NB4 (cell line): ENCODE measurements around the gene RHEBL1.

Experiments
- DNase-seq: peaks from one replicate; pipeline ENCODE4 v3.0.0; 2010; ENCODE audit warnings: low read depth
- H3K4me3 ChIP-seq: one replicate; pipeline ENCODE4 v1.5.1; 2011; ENCODE audit warnings: mild to moderate bottlenecking, low read depth, low read length, moderate library complexity
- MAX ChIP-seq: IDR thresholded peaks from 2 replicates; pipeline ENCODE4 v1.6.1; 2011; ENCODE audit warnings: low read depth, low read length
- MYC ChIP-seq: IDR thresholded peaks from 2 replicates; pipeline ENCODE4 v1.6.1; 2011; ENCODE audit warnings: low read depth, low read length
- POLR2A ChIP-seq: IDR thresholded peaks from 2 replicates; pipeline ENCODE4 v1.6.1; 2011; ENCODE audit warnings: mild to moderate bottlenecking; ENCODE audit not compliant: insufficient read length; ENCODE audit errors: extremely low read depth
- TF ChIP-seq, protein P1 (sequence below): IDR thresholded peaks from one replicate; pipeline ENCODE4 v1.5.1; 2012; ENCODE audit warnings: low read depth, low read length

The RHEBL1 gene

DNA sequence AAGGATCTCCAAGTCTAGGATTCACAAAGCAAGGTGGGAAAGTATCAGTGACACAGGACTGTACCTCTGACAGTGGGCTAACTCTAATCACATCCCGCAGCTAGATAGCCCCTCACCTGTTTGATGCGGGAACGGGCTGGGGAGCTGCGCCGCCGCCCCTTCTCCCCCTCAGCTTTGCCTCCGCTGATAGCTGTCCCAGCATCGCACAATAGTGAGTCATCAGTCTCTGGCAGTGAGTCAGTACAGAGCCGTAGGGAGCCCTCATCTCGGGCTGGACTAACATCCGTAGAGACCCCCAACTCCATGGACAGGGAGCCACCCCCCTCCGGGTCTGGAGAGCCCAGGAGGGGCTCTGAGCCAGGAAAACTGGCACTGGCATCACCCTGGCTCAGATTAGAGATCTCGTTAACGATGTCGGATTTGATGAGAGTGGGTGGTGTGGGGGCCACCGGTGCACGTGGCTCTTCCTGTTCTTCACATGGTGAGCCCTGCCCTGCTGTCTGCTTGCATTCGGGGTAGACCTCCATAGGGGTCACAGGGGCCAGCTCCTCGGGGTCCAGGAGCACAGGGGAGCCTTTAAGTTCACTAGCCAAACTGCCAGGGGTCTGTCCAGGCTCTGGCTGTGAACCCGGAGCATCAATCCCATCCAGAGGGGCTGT, 20.1 kb downstream of the RHEBL1 start:
- TF ChIP-seq MYC (no peak), POLR2A (no peak), MAX (no peak)
- TF ChIP-seq, protein P1, sequence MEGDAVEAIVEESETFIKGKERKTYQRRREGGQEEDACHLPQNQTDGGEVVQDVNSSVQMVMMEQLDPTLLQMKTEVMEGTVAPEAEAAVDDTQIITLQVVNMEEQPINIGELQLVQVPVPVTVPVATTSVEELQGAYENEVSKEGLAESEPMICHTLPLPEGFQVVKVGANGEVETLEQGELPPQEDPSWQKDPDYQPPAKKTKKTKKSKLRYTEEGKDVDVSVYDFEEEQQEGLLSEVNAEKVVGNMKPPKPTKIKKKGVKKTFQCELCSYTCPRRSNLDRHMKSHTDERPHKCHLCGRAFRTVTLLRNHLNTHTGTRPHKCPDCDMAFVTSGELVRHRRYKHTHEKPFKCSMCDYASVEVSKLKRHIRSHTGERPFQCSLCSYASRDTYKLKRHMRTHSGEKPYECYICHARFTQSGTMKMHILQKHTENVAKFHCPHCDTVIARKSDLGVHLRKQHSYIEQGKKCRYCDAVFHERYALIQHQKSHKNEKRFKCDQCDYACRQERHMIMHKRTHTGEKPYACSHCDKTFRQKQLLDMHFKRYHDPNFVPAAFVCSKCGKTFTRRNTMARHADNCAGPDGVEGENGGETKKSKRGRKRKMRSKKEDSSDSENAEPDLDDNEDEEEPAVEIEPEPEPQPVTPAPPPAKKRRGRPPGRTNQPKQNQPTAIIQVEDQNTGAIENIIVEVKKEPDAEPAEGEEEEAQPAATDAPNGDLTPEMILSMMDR, result no peak
- no peak for DNase-seq
- no peak overlapping the region for H3K4me3 ChIP-seq

DNA sequence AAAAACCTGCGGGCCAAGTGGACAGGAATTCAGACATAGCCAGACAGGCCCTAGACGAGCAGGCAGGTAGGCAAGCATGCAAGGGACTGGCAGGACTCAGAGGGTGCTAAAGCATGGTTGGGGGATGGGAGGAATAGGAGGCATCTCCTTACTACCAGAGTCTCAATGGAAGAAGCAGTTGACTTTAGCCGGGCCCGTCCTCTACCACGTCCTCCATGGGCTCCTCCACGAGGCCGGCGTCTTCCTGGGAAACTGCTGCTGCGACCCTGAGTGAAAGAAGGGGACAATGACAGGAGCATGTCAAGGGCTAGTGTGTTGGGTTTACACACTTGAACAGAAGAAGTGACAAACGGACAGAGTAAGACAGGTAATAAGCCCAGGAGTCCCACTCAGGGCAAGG, 20.8 kb downstream of the RHEBL1 start:
- DNase-seq, result no peak
- no peak overlapping the region for H3K4me3 ChIP-seq
- no peak for TF ChIP-seq MAX
- no peak for TF ChIP-seq POLR2A
- TF ChIP-seq, protein P1, result no peak
- TF ChIP-seq MYC, result no peak

GRCh38 chr12:49046129-49046895, 23.5 kb downstream of the RHEBL1 start:
- no peak for DNase-seq
- TF ChIP-seq MAX, result no peak
- TF ChIP-seq MYC, result no peak
- TF ChIP-seq POLR2A, result no peak
- TF ChIP-seq, protein P1, result no peak
- no peak overlapping the region for H3K4me3 ChIP-seq

DNA sequence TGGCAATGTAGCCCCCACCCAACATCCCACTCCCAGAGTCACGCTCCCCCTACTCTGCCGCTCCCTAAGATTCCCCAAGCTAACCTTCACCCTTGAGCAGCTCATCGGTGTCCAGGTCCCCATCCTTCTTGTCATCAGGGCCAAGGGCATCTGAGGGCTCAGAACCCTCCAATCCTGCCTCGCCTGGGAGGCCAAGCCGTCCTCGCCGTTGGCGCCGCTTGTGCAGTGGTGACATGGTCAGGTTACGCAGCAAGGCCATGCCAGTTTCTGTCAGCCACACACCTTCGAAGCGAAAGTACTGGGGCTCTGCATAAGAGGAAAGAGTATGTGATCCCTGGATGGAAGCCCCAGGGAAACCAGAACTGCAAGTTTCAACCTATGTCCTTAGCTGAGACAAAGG, 25.1 kb downstream of the RHEBL1 start:
- H3K4me3 ChIP-seq, result no peak overlapping the region
- no peak for DNase-seq
- TF ChIP-seq, protein P1, result no peak
- TF ChIP-seq POLR2A (no peak), MAX (no peak), MYC (no peak)

DNA sequence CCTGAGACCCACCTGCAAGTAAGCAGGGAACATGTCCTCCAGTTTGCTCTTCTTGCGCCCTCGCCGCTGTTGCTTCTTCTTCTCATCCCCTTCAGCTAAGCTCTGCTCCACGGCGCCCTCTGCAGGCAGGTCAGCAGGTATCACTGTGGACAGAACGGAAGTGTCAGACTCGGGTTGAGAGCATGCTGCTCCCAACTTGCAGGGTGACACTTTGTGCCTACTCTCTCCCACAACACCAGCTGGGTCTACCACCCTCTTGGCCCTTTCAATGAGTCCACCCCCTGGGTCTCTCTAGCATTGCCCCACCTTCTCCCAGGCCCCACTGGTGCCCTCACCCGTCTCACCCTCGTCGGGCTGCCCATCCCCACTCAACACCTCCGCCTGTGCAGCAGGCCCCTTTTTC, 25.9 kb downstream of the RHEBL1 start:
- no peak overlapping the region for H3K4me3 ChIP-seq
- TF ChIP-seq POLR2A (no peak), MAX (peak; percentile 76), MYC (peak; percentile 68)
- TF ChIP-seq, protein P1, result peak; percentile 95
- peak; percentile 85 for DNase-seq
